VCaP (cell line): ENCODE results near the gene PPFIBP1.

Experiments used
- H3K27ac ChIP-seq: fragments of 450-650 bp; 2 replicates; pipeline ENCODE4 v1.5.1; 2017
- CTCF ChIP-seq: fragments of 450-650 bp; conservative IDR thresholded peaks from 2 replicates; pipeline ENCODE4 v1.5.1; 2017; ENCODE audit warnings: mild to moderate bottlenecking, moderate library complexity

Gene PPFIBP1

DNA sequence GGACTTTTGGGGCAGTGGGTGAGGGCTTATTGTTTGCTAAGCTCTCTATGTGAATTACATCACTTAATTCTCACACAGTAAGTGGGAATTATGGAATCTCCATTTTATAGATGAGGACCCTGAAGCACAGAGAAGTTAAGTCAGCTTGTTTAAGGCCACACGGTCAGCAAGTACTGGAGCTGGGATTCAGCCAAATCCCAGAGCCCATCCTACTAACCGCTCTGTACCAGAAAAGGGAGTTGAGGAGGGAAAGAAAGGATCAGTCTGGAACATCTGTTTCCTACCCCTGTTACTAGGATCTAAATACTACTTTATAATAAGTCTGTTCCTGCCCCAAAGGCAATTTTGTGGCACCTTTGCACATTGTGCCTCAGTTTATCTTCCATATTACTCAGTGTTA is 42.6 kb downstream of the PPFIBP1 start:
- H3K27ac ChIP-seq, result no peak overlapping the region
- no peak for TF ChIP-seq CTCF

GRCh38 chr12:27571463-27571862 is 47.5 kb downstream of the PPFIBP1 start:
- TF ChIP-seq CTCF, result no peak
- no peak overlapping the region for H3K27ac ChIP-seq

DNA sequence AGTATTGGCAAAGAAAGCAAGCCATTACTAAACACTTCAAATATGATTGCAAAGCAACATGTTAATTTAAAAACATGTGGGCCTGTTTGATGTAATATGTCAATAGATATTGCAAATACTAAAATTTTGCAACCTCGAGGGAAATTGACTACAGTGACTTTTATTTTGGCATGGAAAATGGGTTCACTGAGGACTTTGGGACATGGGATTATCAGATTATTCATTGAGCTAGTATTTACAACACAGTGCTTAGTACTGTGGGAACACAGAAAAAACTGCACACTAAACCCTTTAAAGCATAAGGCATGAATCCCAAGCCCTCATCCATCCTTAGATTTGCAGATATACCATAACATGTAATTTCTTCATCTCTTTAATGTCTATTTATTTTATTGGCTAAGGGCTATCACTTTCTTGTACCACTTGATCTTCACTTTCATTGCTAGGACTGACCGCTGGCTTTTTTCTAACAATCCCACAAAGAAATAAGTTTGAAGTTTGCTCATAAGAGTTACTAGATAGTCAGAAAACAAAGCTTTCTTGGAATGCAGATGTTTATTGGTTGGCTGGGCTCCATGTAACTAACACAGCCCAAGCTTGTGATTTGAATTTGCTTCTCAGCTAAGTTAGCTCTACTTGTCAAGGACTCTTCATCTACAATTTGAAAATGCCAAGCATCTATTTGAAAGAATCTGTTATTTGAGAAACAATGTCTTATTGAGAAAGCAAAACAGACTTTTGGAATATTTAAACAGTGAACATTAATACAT is 48.7 kb downstream of the PPFIBP1 start:
- TF ChIP-seq CTCF, result no peak
- H3K27ac ChIP-seq, result no peak overlapping the region

GRCh38 chr12:27573972-27574371 is 50.0 kb downstream of the PPFIBP1 start:
- no peak overlapping the region for H3K27ac ChIP-seq
- TF ChIP-seq CTCF, result no peak

- TF ChIP-seq CTCF, result no peak
- no peak overlapping the region for H3K27ac ChIP-seq
Measured at GRCh38 chr12:27575090-27575761, 51.2 kb downstream of the PPFIBP1 start.

- TF ChIP-seq CTCF, result no peak
- no peak overlapping the region for H3K27ac ChIP-seq
Measured at GRCh38 chr12:27575762-27576118, 51.7 kb downstream of the PPFIBP1 start.

DNA sequence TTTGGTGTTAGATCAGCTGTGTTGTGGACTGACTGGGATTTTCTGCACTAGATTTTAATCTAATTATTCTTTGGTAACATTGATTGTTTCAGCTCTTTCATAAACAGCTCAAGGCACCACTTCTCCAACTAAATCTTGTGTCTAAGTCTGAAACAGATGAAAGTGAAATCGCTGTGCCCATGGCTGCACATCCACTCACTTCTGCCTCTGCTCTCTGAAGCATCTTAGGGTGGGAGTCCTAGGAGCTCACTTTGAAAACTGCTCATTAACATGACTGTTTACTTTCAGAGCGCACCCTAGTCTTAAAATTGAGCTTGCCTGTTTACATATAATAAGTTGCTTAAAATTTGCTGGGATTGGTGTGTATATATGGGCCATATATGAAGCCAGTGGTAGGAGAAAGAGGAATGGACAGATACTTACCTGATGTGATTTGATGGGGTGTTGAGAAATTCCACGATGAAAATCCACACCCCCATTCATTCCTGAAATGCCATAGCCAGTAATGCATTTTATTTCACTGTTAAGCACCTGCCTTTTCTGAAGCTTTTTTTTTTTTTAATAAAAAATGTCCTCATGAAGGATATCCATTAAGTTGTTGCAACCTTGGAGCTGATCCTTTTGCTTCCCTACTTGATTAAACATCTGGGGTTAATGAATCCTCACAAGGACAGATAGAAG is 52.8 kb downstream of the PPFIBP1 start:
- TF ChIP-seq CTCF, result no peak
- no peak overlapping the region for H3K27ac ChIP-seq
